ENCODE data around the gene GADL1.

- no peak for TF ChIP-seq CTCF (IDR thresholded peaks at IDR 0.05 in 4 of 5, conservative IDR thresholded peaks at IDR 0.05 in 1 of 5)
- TF ChIP-seq POLR2A (IDR thresholded peaks at IDR 0.05), result no peak
Observed at GRCh38 chr3:30696403-30696819, 198.1 kb downstream of the GADL1 start.

All from gastrocnemius medialis (tissue), 4 donors.